NCI-H128 (cell line): ENCODE data around the gene EPC2.
"Not testable (repeated sequence)": the region's sequence is repeated elsewhere in the genome, so short reads cannot be mapped to it uniquely, and the experiment has no call there.

Source experiments
- DNase-seq: peaks from one replicate; lab custom pipeline; 2025; ENCODE audit not compliant: unreplicated experiment; lab: John Stamatoyannopoulos, UW

The EPC2 gene

DNA sequence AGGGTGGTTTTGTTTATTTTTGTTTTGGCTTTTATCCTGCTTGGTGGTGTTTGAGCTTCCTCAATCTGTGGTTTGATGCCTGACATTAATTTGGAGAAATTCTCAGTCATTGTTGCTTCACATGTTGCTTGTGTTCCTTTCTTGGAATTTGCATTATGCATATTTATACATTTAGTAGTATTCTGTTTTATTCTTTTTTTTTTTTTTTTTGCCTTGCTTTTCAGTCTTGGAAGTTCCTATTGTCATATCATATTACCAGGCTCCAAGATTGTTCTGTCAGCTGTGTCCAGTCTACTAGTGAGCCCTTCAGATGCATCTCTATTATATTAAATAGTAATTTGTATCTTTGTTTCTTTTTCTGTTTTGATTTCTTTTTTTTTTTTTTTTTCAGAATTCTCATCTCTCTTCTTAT, 77.0 kb downstream of the EPC2 start:
- DNase-seq, result no peak

DNA sequence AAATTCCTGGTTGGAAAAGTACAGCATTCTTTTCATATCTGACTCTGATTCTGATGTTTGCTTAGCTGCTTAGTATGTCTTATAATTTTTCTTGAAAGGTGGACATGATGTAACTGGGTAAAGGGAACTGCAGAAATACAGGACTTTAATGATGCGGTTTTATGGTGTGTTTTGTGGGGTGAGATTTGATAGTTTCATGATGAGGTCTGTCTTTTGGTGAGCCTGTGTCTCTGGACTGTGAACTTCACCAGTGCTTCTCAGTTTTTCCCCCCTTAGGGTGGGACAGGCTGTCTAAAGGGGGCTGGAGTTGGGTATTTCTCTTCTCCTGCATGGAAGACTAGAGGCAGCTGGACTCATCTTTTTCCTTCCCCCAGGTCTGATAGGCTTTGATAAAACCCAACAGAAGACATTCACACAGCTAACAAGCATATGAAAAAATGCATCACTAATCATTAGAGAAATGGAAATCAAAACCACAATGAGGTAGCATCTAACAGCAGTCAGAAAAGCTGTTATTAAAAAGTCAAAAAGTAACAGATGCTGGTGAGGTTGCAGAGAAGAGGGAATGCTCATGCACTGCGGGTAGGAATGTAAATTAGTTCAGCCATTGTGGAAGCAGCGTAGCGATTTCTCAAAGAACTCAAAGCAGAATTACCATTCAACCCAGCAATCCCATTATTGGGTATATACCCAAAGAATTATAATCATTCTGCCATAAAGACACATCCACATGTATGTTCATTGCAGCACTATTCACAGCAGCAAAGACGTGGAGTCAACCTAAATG, 77.6 kb downstream of the EPC2 start:
- DNase-seq, result no peak

DNA sequence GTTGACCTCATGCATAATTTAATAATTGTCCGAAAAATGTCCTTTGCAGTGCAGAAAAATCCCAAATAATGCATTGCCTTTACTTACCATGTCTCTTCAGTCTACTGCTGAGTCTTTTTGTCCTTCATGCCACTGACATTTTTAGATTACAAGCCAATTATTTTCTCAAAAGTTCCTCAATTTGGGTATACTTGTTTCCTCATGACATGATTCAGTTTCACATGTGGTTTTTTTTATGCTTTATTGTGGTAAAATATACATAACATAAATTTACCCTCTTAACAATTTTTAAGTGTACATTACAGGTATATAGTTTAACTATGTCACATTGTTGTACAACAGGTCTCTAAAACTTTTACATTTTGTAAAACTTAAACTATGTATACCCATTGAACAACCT, 81.0 kb downstream of the EPC2 start:
- no peak for DNase-seq

DNA sequence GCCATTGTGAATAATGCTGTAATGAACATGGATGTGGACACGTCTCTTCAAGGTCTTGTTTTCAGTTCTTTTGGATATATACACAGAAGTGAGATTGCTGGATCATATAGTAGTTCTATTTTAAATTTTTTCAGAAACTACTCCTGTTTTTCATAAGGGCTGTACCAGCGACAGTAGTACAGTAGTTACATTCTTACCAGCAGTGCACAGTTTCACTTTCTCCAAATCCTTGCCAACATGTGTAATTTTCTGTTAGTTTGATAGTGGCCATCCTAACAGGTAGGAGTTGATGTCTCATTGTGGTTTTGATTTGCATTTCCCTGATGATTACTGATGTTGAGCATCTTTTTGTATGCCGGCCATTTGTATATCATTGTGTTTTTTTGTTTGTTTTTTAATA, 81.7 kb downstream of the EPC2 start:
- no peak for DNase-seq

DNA sequence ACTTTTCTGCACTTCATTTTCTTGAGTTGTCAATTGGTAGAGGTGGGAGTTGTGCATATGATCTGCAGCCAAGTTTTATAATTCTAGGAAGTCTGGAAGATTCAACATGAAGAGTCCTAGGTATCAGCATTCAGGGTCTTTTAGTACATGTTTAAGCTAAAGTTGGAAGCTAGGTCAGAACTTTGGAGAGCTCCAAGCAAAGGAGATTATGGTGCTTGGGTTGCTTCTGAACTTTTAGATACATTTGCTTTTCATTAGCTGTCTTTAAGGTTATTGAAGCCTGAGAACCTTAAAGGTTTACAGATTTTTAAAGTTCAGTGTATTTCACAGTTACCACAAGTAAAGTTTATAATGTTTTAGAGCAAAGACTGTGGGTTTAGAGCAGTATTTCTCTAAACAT, 85.5 kb downstream of the EPC2 start:
- no peak for DNase-seq

DNA sequence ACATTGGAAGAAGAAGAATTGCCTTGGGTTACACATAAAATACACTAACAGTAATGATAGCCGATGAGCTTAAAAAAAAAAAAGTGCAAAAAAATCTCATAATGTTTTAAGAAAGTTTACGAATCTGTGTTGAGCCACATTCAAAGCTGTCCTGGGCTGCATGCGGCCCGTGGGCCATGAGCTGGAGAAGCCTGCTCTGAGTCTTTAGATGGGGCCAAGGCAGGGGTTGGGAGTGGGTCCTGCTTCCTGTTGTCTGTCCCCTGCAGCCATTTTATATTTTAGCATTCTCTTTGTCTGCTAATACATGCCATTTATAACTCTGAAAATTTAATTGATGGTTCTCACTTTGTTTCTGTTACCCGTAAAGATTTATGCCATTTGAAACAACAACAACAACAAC, 93.2 kb downstream of the EPC2 start:
- DNase-seq, result no peak

DNA sequence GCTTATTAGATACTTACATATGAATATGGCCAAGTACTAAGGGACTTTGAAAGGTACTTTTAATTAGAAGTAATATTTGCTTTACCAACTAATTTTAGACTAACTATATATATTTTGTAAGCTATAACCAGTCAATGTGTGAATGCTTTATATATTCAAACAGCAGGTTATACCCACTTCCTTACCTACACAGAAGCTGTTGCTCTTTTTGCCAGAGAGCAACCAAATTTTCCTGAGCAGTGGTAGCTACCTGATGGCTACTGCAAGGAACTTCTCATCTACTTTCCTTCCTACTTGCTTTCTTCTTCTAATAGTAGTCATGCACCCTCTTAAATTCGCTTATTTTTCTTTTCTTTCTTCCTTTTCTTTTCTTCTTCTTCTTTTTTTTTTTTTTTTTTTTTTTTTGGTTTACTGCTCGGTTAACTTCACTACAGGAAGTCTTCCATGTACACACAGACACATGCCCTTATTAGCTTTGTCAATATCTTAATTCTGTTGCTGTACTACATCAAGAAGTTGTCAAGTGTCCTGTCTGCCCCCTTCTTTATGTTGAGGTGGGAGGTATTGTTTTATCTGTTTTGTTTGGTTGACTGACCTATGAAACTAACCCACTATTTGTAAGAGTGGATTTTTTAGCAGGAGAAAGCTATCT, 95.0 kb downstream of the EPC2 start:
- DNase-seq, result no peak

DNA sequence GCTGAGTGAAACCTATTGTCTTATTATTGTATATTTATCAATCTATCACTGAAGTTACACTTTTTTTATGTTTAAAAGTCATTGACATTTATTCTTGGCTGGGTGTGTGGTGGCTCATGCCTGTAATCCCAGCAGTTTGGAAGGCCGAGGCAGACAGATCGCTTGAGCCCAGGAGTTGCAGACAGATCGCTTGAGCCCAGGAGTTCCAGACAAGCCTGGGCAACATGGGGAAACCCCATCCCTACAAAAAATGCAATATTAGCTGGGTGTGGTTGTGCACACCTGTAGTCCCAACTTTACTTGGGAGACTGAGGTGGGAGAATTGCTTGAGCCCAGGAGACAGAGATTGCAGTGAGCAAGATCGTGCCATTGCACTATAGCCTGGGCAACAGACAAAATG, 97.8 kb downstream of the EPC2 start:
- DNase-seq, result no peak

DNA sequence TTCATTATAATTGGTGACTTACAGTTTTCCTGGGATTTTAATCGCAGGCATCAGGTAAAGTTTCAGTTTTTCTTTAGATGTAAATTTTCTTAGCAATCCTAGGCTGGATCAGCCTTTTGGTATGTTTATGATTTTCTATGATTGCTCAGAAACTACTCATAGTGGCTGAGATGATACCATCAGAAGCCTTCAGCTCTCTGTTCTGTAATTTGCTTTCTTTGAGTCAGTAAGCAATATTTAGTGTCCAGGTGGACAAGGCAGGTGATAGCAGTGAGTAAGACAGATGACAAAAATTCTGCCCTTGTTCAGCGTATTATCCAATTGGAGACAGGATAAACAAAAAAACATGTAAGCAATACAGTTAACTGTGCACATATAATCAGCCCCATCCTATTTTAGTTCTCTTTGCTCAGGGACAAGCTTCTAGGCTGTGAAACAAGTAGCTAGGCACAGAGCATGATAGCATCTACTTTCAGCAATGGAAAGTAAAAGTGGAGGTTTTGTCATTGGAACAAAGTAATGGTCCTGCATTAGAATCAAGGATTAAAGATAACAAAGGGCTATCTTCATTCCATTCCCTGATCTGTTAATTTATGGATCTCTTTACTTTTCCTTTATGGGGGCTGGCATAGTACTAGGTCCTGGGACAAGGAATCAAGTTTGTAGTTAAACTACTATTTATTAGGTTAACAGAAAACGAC, 100.8 kb downstream of the EPC2 start:
- DNase-seq, result no peak

DNA sequence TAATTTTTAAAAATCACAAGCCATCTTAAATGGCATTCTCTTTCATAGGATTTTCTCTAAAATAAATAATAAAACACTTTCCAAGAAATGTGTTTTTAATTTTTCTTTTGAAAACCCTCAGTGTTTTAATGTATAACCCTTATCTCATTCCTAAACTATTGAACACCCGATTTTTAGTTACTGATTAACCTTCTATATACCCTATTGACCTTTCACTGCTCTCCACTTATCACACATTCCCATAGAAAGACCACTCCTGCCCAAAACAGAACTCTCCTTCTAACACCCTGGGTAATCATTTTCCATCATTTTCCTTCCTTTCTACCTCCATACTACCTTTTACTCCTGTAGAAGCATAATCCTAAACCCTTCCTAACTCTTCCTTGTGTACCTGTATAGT, 102.4 kb downstream of the EPC2 start:
- DNase-seq, result no peak

DNA sequence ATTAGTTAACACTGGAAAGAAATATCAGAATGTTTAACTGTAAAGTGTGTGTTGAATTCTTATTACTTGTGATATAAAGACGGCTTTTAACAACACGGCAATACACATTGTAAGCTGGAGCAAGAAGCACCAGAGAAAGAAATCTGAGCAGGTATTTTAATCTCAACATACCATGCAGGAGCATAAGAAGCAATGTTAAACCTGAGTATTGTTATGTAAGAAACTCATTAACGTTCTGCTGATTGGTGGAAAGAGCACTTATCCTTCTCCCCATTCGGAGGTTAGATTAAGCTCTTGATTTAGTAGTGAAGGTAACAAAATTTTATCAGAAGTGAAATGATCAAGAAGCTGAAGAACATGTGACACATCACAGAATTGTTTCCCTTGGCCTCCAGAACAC, 107.4 kb downstream of the EPC2 start:
- no peak for DNase-seq

DNA sequence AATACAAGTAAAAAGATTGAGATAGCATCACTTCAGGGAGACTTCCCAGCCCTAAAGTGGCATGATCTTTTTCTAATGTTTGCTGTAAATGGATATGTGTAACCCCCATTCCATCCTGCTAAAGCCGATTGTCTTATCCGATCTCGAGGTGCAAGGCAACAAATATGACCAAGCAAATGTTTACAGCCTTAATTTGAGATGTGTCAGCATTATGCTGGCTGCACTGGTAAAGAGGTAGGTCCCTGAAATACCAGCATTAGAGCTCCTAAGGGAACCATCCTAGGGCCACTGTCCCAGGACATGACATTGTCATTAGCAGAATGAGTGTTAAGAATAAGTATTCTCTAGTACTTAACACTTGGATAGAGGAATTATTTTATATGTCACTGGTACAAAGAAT, 108.4 kb downstream of the EPC2 start:
- no peak for DNase-seq

DNA sequence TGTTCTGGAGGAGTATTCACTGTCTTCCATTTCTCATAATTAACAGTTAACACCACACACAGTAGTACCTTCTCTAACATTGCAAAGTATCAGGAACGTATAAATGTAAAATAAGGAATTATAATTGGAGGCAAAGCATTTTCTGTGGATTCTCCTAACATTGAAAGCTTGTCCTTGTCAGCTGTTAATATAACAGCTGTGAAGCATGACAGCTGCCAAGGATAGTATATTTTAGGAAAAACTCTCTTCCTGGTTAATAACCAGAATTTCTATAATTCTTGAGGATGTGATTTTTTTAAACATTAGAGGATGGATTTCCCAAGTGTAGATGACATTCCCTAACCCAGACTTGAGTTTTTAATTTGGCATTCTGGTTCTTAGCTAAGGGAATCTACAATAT, 110.3 kb downstream of the EPC2 start:
- DNase-seq, result no peak

DNA sequence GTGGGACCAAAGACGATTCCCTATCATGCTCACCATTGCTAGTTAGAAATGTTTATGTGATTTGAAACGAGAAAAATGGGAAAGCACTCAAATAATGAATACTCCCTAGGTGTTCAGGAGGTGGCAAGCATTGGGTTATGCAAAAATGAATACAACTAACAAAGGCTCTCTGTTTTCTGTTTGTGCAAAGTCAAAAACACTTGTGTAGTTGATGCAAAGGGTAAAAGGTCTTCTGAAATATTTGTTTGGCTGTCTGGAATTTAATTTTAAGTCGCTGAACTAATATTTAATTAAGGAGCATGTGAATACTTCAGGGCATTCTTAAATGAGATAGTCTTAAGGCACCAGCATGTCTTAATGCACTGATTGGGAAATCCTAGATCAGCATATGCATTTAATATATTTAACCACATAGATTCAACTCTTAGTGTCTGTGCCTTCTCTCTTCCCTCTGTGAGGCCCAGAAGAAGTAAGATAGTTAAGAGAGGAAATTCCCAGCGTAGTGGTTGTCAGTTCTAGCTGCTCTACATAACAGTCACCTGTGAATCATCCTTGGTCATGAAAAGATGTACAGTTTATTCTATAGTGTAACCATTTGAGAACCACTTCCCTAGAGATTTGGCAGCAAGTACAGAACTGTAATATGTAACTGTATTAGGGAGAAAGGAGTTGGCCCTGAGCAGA, 111.9 kb downstream of the EPC2 start:
- DNase-seq, result no peak

DNA sequence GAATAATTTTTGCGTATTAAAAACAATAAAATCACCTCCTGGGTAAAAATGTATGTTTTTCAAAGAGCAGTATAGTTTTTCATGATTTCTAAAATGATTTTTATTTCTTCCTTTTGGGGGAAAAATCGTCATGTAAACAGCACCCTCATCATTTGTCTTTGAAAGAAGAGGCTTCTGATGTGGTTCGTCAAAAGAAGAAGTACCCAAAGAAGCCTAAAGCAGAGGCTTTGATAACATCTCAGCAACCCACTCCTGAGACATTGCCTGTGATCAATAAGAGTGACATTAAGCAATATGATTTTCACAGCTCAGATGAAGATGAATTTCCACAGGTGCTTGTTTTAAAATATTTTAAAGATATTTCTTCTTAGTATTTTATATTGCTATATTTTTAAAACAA, 120.3 kb downstream of the EPC2 start:
- DNase-seq, result no peak

DNA sequence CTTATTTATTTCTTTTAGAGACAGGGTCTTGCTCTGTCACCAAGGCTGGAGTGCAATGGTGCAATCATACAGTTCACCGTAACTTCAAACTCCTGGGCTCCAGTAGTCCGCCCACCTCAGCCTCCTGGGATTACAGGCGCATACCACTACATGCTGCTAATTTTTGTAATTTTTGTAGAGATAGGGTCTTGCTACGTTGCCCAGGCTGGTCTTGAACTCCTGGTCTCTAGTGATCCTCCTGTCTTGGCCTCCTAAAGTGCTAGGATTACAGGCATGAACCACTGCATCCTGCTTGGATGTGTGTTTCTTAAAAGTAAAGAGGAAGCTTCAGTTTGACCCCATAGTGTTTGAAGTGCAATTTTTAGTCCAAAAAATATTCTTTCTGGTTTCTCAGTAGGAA, 125.5 kb downstream of the EPC2 start:
- no peak for DNase-seq

DNA sequence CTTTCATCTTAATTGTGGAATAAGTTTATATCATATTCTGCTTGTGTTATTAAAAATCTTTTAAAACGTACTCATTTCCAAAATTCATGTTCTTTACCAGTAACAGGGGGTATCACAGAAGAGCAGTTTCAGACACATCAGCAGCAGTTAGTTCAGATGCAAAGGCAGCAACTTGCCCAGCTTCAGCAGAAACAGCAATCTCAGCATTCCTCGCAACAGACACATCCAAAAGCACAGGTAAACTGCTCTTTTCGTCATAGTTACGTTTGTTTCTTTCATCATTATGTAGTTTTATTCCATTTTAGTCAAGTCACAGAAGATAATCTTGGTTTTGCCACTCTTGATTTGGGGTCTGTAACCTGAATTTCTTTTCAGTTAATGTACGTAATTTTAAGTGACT, 137.0 kb downstream of the EPC2 start:
- no peak for DNase-seq

DNA sequence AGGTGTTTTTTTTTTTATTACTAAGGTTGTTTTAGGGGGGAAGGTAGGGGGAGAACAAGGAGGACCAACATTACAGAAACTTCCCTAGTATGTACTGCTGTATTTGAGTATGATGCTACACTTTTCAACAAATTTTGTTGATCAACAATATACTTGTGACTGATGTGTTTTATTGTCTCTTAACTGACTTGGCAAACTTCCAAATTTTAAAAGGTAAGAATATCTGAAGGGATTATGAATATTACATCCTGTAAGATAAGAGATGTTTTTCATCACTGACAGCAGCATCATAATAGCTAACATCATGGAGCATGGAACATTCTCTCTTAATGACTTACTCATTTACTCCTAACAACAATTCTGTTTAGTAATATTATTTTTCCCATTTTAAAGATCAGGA, 144.5 kb downstream of the EPC2 start:
- DNase-seq, result no peak

DNA sequence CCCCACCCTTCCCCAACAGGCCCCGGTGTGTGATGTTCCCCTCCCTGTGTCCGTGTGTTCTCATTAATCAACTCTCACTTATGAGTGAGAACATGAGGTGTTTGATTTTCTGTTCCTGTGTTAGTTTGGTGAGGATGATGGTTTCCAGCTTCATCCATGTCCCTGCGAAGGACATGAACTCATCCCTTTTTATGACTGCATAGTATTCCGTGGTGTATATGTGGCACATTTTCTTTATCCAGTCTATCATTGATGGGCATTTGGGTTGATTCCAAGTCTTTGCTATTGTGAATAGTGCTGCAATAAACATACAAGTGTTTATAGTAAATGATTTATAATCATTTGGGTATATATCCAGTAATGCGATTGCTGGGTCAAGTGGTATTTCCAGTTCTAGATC, 145.6 kb downstream of the EPC2 start:
- not testable (repeated sequence) for DNase-seq

DNA sequence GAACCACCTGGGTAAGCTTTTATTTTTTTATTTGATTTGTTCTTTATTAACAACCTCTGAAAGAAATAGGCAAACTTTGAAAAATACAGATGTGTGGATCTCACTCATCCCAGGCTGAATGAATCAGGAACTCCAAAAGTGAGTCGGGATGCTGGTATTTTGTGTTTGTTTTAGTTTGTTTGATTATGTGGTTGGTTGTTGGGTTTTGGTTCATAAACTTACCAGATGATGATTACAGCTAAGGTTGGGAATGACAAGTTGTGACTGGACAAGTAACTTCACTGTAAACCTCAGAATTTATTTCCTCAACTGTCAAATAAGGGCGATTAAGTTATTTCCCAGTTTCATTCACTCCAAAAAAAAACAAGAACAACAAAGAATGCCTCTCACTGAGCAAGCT, 150.0 kb downstream of the EPC2 start:
- DNase-seq, result no peak

DNA sequence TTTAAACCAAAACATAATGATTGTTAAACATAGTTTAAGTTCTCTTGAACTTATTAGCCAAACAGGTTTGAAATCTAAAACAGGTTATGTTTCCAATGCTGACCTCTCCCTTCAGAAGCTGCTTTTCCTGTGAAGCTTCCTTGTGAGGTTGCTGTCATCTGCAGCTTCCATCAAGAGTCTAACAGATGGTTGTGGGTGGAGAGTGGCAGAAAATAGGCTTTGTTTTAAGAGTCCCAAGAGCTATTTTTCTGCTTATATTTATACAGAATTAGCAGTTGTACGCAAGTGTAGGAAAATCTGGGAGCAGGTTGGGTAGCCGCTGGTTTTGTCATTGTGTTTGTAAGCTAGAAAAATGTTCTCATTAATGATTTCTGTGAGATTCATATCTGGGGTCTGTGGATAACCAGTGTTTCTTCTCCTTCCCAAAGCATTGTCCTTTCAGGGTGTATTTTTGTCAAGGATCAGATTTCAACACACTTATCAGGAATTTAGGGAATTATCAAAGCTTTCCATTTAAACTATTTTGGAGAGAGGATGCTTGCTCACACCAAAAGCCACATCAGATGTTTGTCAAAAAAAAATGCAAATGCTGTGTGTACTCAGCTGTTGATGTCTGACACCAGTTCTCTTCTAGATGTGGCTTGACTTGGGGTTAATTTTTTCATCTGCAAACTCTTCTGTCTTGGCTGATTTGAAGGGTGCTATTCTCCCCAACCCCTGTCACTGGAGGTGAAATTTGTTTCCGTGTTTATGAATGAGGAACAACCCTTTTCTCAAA, 152.4 kb downstream of the EPC2 start:
- DNase-seq, result no peak
